Measurements from ENCODE around the gene ALOX12B.
A peak's percentile ranks its signal among the peaks of the same experiment; 100 is the strongest.

DNA sequence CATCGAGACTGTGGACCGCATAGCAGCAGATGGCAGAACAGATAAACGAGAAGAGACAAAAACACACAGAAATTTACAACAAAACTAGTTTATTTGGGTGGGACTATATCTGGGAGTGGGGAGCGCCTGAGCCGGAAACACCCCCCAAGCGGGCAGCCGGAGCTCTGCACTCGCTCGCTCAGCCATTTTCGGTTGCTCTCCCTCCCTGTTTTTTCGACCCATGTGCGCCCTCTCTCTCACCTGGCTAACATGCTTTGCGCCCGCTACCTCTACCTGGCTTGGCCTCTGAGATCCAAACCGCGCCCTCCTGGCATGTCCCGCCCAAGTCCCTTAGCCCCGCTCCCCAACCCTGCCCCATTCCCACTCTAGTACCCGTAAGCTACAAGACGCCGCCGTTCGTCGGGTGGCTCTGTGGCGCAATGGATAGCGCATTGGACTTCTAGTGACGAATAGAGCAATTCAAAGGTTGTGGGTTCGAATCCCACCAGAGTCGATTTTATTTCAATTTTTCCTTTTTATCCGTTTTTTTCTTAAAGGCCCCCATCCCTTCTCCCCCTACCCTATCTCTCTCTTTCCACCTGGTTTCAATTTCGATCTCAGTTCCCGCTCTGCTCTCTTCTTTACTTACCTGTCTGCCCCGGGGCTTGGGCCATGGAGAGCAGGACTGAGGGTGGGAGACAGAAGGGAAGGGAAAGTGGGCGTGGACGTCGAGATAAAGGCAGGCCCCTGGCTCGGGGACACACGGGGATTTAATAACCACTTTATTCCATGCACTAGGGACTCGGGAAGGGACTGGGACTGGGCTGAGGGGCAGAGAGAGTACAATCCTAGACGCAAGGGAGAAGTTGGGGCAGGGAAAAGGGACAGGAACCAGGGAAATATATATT is 33.2 kb upstream of the ALOX12B start:
- no peak for TF ChIP-seq POLR2A (IDR thresholded peaks at IDR 0.05)
- TF ChIP-seq, protein P1, sequence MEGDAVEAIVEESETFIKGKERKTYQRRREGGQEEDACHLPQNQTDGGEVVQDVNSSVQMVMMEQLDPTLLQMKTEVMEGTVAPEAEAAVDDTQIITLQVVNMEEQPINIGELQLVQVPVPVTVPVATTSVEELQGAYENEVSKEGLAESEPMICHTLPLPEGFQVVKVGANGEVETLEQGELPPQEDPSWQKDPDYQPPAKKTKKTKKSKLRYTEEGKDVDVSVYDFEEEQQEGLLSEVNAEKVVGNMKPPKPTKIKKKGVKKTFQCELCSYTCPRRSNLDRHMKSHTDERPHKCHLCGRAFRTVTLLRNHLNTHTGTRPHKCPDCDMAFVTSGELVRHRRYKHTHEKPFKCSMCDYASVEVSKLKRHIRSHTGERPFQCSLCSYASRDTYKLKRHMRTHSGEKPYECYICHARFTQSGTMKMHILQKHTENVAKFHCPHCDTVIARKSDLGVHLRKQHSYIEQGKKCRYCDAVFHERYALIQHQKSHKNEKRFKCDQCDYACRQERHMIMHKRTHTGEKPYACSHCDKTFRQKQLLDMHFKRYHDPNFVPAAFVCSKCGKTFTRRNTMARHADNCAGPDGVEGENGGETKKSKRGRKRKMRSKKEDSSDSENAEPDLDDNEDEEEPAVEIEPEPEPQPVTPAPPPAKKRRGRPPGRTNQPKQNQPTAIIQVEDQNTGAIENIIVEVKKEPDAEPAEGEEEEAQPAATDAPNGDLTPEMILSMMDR (IDR thresholded peaks at IDR 0.05), result peak; percentile 8 to 51 (median 14)

All from tibial nerve (tissue), 3 donors.